ENCODE data around the gene SPIRE1. TPM values are rescaled to one million over a fixed set of nuclear protein-coding genes. Genes with fewer than 3 reads are reported as not detected.

SPIRE1 gene
- total and polyA plus RNA-seq, 2 of the 4 experiments (the other 2 are of a cell fraction): 11.6 to 31.4 TPM

- TF ChIP-seq SMC3 (IDR thresholded peaks at IDR 0.05; ENCODE audit: low read depth, low read length) (no peak), MXI1 (IDR thresholded peaks at IDR 0.05; ENCODE audit: borderline replicate concordance, low read depth, low read length) (no peak), RFX5 (IDR thresholded peaks at IDR 0.05; ENCODE audit: low read depth, low read length) (no peak), BHLHE40 (IDR thresholded peaks at IDR 0.05; ENCODE audit: low read depth, low read length) (no peak), CTCF (conservative IDR thresholded peaks at IDR 0.05; ENCODE audit: low read depth, low read length) (no peak), CHD1 (IDR thresholded peaks at IDR 0.05; ENCODE audit: low read depth, low read length) (no peak), ELK1 (IDR thresholded peaks at IDR 0.05; ENCODE audit: borderline replicate concordance, low read depth, low read length) (no peak), CEBPB (IDR thresholded peaks at IDR 0.05; ENCODE audit: low read depth, low read length) (no peak), RCOR1 (IDR thresholded peaks at IDR 0.05; ENCODE audit: insufficient replicate concordance, low read length) (no peak), USF2 (IDR thresholded peaks at IDR 0.05; ENCODE audit: low read depth, low read length) (no peak), MAZ (IDR thresholded peaks at IDR 0.05; ENCODE audit: borderline replicate concordance, low read depth, low read length) (no peak), POLR2A (IDR thresholded peaks at IDR 0.05; ENCODE audit: low read depth, low read length) (no peak), NFE2L2 (IDR thresholded peaks at IDR 0.05; ENCODE audit: low read depth, low read length) (no peak), MAFK (IDR thresholded peaks at IDR 0.05; ENCODE audit: low read depth, low read length) (no peak), RAD21 (IDR thresholded peaks at IDR 0.05; ENCODE audit: low read length) (no peak), FOS (IDR thresholded peaks at IDR 0.05; ENCODE audit: low read depth, low read length) (no peak)
- BruUV-seq (replicated peaks): no TSS peak
- H4K5ac ChIP-seq (ENCODE audit: low read depth, low read length): no peak overlapping the region
- H3K14ac ChIP-seq (replicated peaks; ENCODE audit: low read depth, low read length): no peak overlapping the region
- H2AK5ac ChIP-seq (ENCODE audit: low read depth, low read length): no peak overlapping the region
- H2BK20ac ChIP-seq (ENCODE audit: low read depth, low read length): no peak overlapping the region
- no peak overlapping the region for H3K4me3 ChIP-seq (ENCODE audit: insufficient read depth, low read depth, low read length)
- no peak for DNase-seq
- H4K91ac ChIP-seq (ENCODE audit: insufficient read depth, low read depth, low read length): no peak overlapping the region
- H3K4me2 ChIP-seq (ENCODE audit: low read depth, low read length): no peak overlapping the region
- no peak overlapping the region for H3K18ac ChIP-seq (ENCODE audit: low read depth, low read length)
- ChIA-PET CTCF (no interaction called here), POLR2A (ENCODE audit: unreplicated experiment) (no interaction called here)
- H3K9ac ChIP-seq (ENCODE audit: low read depth, low read length): no peak overlapping the region
- no peak overlapping the region for H2BK120ac ChIP-seq (ENCODE audit: low read depth, low read length)
- H2AFZ ChIP-seq (replicated peaks; ENCODE audit: low read length, poor library complexity): no peak overlapping the region
- H2BK5ac ChIP-seq (ENCODE audit: low read depth, low read length, poor library complexity, severe bottlenecking): no peak overlapping the region
- peaks cover 20 to 66% of the 10 kb centered on the region in 2 experiments for H3K79me1 ChIP-seq (ENCODE audit: low read depth in 1 of 2, low read length in 2 of 2)
- no peak overlapping the region for H2AK9ac ChIP-seq (replicated peaks; ENCODE audit: low read depth, low read length, poor library complexity)
- H3K56ac ChIP-seq (ENCODE audit: extremely low read depth, insufficient read depth, low read length): no peak overlapping the region
- intact Hi-C loops (cut with micrococcal nuclease) (no loop called here), dilution Hi-C loops (cut with HindIII; ENCODE audit: low sequenced_read_pairs, unreplicated experiment) (no loop called here), in situ Hi-C loops (cut with MboI; ENCODE audit: low sequenced_read_pairs) (no loop called here)
- H3K23ac ChIP-seq (ENCODE audit: low read depth, low read length): no peak overlapping the region
- no peaks in the 10 kb centered on the region; the same call in 1 of the 2 replicates for H3K36me3 ChIP-seq (ENCODE audit: control insufficient read depth, insufficient read depth, low read length)
- no peak overlapping the region for H4K8ac ChIP-seq (ENCODE audit: low read depth in 2 of 2, low read length in 2 of 2)
- H4K20me1 ChIP-seq (ENCODE audit: insufficient read depth, low read length): peaks cover 27% of the 10 kb centered on the region; the same call in 1 of the 2 replicates
- H3K27me3 ChIP-seq (ENCODE audit: control insufficient read depth, insufficient read depth, low read length): no peaks in the 10 kb centered on the region
- no peak overlapping the region for H3K27ac ChIP-seq (ENCODE audit: insufficient read depth, low read length)
- no peaks in the 10 kb centered on the region for H3K9me3 ChIP-seq (ENCODE audit: control insufficient read depth, insufficient read depth, low read length)
- no CpG with 5 or more reads among the region's 3 CpGs for WGBS, 2 experiments (ENCODE audit: extremely low coverage in 2 of 2, insufficient read length in 1 of 2)
- no peak for ATAC-seq (ENCODE audit: low read depth)
- H3K9me1 ChIP-seq (ENCODE audit: insufficient read depth, low read length): peaks cover 9% of the 10 kb centered on the region
- H2BK15ac ChIP-seq (ENCODE audit: low read depth, low read length): no peak overlapping the region
- H3K4ac ChIP-seq (ENCODE audit: low read depth, low read length): no peak overlapping the region
- H3K4me1 ChIP-seq (ENCODE audit: control insufficient read depth, insufficient read depth, low read length): peaks cover 11% of the 10 kb centered on the region
These were observed 10.1 kb downstream of the SPIRE1 start for GRCh38 chr18:12647773-12648172.

All from IMR-90 (cell line).